Measurements from ENCODE around the gene SUN3.

GRCh38 chr7:47954231-47954911, 74.5 kb downstream of the SUN3 start:
- no peak for TF ChIP-seq POLR2A (IDR thresholded peaks at IDR 0.05)
- no peak for TF ChIP-seq CTCF (IDR thresholded peaks at IDR 0.05)
- TF ChIP-seq EP300 (IDR thresholded peaks at IDR 0.05): no peak
